CD14-positive monocyte (primary cell): ENCODE measurements around the gene PSMF1. TPM values are rescaled to one million over a fixed set of nuclear protein-coding genes. Genes with fewer than 3 reads are reported as not detected.
A peak's percentile ranks its signal among the peaks of the same experiment; 100 is the strongest.

ENCODE experiments used
- DNase-seq, 3 donors: peaks; one replicate each; pipeline ENCODE4 v3.0.0-alpha.2; 2011 to 2022
- H2AFZ ChIP-seq: 2 replicates; pipeline ENCODE4 v1.6.0; 2012; ENCODE audit warnings: mild to moderate bottlenecking, low read depth, low read length, inconsistent platforms; ENCODE audit not compliant: insufficient read depth, poor library complexity, severe bottlenecking
- H3K27ac ChIP-seq, 2 donors: 1 replicate in 1 of 2; 2 replicates in 1 of 2; pipeline ENCODE4 v1.5.1; 2012 to 2013; ENCODE audit warnings: low read length in 2 of 2, control low read depth in 1 of 2, inconsistent platforms in 1 of 2, low read depth in 1 of 2, mild to moderate bottlenecking in 1 of 2
- H3K27me3 ChIP-seq, 2 donors: one replicate each; pipeline versions ENCODE4 v1.6.0 to v1.6.1; 2011 to 2013; ENCODE audit warnings: low read length in 2 of 2; ENCODE audit not compliant: control insufficient read depth in 2 of 2, insufficient read depth in 2 of 2
- H3K36me3 ChIP-seq, 2 donors: replicated peaks in 1 of 2; 1 replicate in 1 of 2; 2 replicates in 1 of 2; pipeline versions ENCODE4 v1.5.1 to v1.6.1; 2012 to 2013; ENCODE audit warnings: low read length in 2 of 2, control low read depth in 1 of 2, inconsistent platforms in 1 of 2, mild to moderate bottlenecking in 1 of 2; ENCODE audit not compliant: insufficient read depth in 2 of 2, control insufficient read depth in 1 of 2
- H3K4me1 ChIP-seq, 2 donors: 1 replicate in 1 of 2; 2 replicates in 1 of 2; pipeline versions ENCODE4 v1.5.1 to v1.6.1; 2012 to 2013; ENCODE audit warnings: low read length in 2 of 2, control low read depth in 1 of 2, inconsistent platforms in 1 of 2, mild to moderate bottlenecking in 1 of 2, moderate library complexity in 1 of 2; ENCODE audit not compliant: insufficient read depth in 2 of 2, control insufficient read depth in 1 of 2
- H3K4me2 ChIP-seq: replicated peaks from 2 replicates; pipeline ENCODE3; 2012; ENCODE audit warnings: low read length, moderate library complexity, mild to moderate bottlenecking; ENCODE audit not compliant: poor library complexity, severe bottlenecking; ENCODE audit errors: extremely low read depth
- H3K4me3 ChIP-seq, 3 experiments: fragments of 200-600 bp in 1 of 3; sonication (generic) in 1 of 3; replicated peaks in 1 of 3; 1 replicate in 2 of 3; 2 replicates in 1 of 3; pipeline ENCODE4 v1.5.1; 2011 to 2013; ENCODE audit warnings: low read length in 3 of 3, mild to moderate bottlenecking in 3 of 3, control low read depth in 2 of 3, low read depth in 2 of 3, inconsistent platforms in 1 of 3, moderate library complexity in 1 of 3
- H3K79me2 ChIP-seq: 2 replicates; pipeline ENCODE4 v1.6.0; 2012; ENCODE audit warnings: mild to moderate bottlenecking, control low read depth, inconsistent platforms, low read length, moderate library complexity; ENCODE audit not compliant: insufficient read depth
- H3K9ac ChIP-seq: 2 replicates; pipeline ENCODE4 v1.6.0; 2017; ENCODE audit warnings: low read length, mild to moderate bottlenecking; ENCODE audit not compliant: insufficient read depth, poor library complexity, severe bottlenecking
- H3K9me3 ChIP-seq, 2 donors: replicated peaks in 1 of 2; 1 replicate in 1 of 2; 2 replicates in 1 of 2; pipeline versions ENCODE4 v1.5.1 to v1.6.1; 2012 to 2013; ENCODE audit warnings: low read length in 2 of 2, control low read depth in 1 of 2; ENCODE audit not compliant: control insufficient read depth in 1 of 2, insufficient read depth in 1 of 2
- H4K20me1 ChIP-seq: 2 replicates; pipeline ENCODE4 v1.6.0; 2012; ENCODE audit warnings: mild to moderate bottlenecking, low read length, control low read depth, moderate library complexity; ENCODE audit not compliant: insufficient read depth
- H3K27ac Mint-ChIP-seq, 7 donors: one replicate each; pipeline ENCODE4 v1.8.0; 2020; ENCODE audit warnings: mild to moderate bottlenecking in 7 of 7, mixed read lengths in 7 of 7, moderate library complexity in 6 of 7, inconsistent platforms in 2 of 7
- H3K27me3 Mint-ChIP-seq, 3 donors: one replicate each; pipeline ENCODE4 v1.8.0; 2021 to 2022; ENCODE audit warnings: low read depth in 3 of 3, mild to moderate bottlenecking in 3 of 3, mixed read lengths in 3 of 3, moderate library complexity in 3 of 3, inconsistent platforms in 1 of 3
- H3K36me3 Mint-ChIP-seq, 2 donors: one replicate each; pipeline ENCODE4 v1.8.0; 2020; ENCODE audit warnings: mixed read lengths in 2 of 2, inconsistent platforms in 1 of 2, mild to moderate bottlenecking in 1 of 2
- H3K4me1 Mint-ChIP-seq: one replicate; pipeline ENCODE4 v1.8.0; 2020; ENCODE audit warnings: mild to moderate bottlenecking, mixed read lengths
- H3K4me3 Mint-ChIP-seq, 2 donors: one replicate each; pipeline ENCODE4 v1.8.0; 2020; ENCODE audit warnings: mild to moderate bottlenecking in 2 of 2, mixed read lengths in 2 of 2, moderate library complexity in 1 of 2
- H3K9me3 Mint-ChIP-seq, 7 donors: one replicate each; pipeline ENCODE4 v1.8.0; 2020 to 2022; ENCODE audit warnings: mixed read lengths in 7 of 7, mild to moderate bottlenecking in 6 of 7, moderate library complexity in 6 of 7, inconsistent platforms in 2 of 7
- CTCF ChIP-seq: fragments of 200-600 bp; IDR thresholded peaks from one replicate; pipeline ENCODE4 v1.8.0; 2022; ENCODE audit warnings: antibody characterized with exemption, mild to moderate bottlenecking
- WGBS: methylation state at CpG from one replicate; pipeline ENCODE4 v1.1.5; 2013; ENCODE audit warnings: missing lambda C conversion rate; ENCODE audit not compliant: insufficient coverage; 5-methylcytosine and 5-hydroxymethylcytosine counted together
- intact Hi-C, 2 donors: fragments of 100-400 bp; cut with micrococcal nuclease; formaldehyde crosslinking; loops; one replicate each; pipeline versions ENCODE4 v1.15.0 to v1.15.1; 2023
- polyA plus RNA-seq, 3 donors: library from polyadenylated mRNA; depleted of rRNA in 1 of 3; unstranded in 2 of 3; stranded (reverse) in 1 of 3; fragments of 300-500 nt in 2 of 3; fragments of >200 nt in 1 of 3; fragmentation: Illumina TruSeq in 2 of 3; gene quantifications; 1 replicate in 2 of 3; 2 replicates in 1 of 3; pipeline ENCODE4 v1.2.3, GENCODE V29; 2012 to 2021

Gene PSMF1
- polyA plus RNA-seq, 3 donors = 103 to 349 (median 138) TPM

DNA sequence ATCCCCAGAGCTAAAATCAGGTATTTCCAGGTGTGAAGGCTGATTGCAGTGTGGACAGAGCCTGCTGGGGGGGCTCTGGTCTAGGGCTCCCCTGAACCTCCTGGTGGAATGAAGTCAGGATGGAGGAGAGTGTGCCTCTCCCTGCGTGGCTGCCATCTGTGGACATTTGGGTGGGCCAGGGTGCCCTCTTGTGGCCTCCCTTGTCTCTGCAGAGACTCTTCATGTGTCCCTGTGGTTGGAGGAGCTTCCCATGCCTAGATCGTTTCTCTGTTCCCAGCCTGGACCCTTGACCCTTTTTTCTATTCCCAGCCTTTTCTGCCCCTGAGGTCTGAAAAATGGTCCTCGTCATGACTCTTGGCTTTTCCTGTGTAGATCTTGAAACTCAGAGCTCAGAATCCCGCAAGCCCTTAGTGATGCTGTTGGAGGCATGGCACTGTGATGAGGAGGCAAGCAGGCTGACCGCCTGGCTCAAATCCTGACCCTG is 9.9 kb upstream of the PSMF1 start:
- no peak overlapping the region for H3K27ac Mint-ChIP-seq
- WGBS = 0% methylated on average over 2 of the region's 5 CpGs
- Histone ChIP-seq H3K27me3 (no peaks in the 10 kb centered on the region), H3K4me3 (no peak overlapping the region), H3K27ac (no peak overlapping the region), H3K9me3 (no peaks in the 10 kb centered on the region), H3K36me3 (no peaks in the 10 kb centered on the region), H3K4me1 (no peaks in the 10 kb centered on the region), H3K4me2 (no peak overlapping the region), H3K79me2 (no peaks in the 10 kb centered on the region), H2AFZ (no peak overlapping the region), H4K20me1 (no peaks in the 10 kb centered on the region), H3K9ac (no peak overlapping the region)
- DNase-seq = peak; percentile 25 to 48 (median 43)
- H3K4me3 Mint-ChIP-seq = no peak overlapping the region
- intact Hi-C loops = loop anchor here (2.0 to 5.0 kb wide), 2 partner anchors 291 to 292 kb away; no protein-coding TSS in a partner anchor
- TF ChIP-seq CTCF = peak; percentile 84
- H3K27me3 Mint-ChIP-seq = peaks cover 0 to 2% (median 1%) of the 10 kb centered on the region in 3 donors
- H3K4me1 Mint-ChIP-seq = peaks cover 4% of the 10 kb centered on the region
- H3K36me3 Mint-ChIP-seq = no peaks in the 10 kb centered on the region
- peaks cover 0 to 2% (median 0%) of the 10 kb centered on the region in 7 donors for H3K9me3 Mint-ChIP-seq

DNA sequence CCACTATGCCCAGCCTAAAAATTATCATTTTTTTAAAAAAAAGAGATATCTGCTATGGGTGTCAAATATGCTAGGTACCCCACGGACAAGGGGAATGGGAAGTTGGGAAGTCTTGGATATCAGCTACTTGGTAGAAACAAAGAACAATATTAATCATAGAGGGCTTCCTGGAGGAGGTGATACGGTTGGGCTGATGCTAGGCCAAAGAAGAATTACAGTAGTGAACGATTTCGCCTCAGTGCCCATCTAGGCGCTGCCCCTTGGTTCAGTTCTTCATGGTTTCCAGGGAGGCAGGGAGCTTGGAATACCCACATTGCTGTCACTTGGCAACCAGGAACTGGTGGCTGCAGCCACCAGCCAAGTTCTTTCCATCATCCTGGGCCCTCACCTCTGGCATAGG is 5.5 kb upstream of the PSMF1 start:
- Histone ChIP-seq H3K27me3 (no peaks in the 10 kb centered on the region), H3K4me3 (no peak overlapping the region), H3K4me2 (no peak overlapping the region), H3K9me3 (no peaks in the 10 kb centered on the region), H3K36me3 (no peaks in the 10 kb centered on the region), H3K79me2 (no peaks in the 10 kb centered on the region), H3K9ac (no peak overlapping the region), H3K27ac (no peak overlapping the region), H3K4me1 (peaks cover 3 to 4% of the 10 kb centered on the region in 2 donors), H2AFZ (no peak overlapping the region), H4K20me1 (no peaks in the 10 kb centered on the region)
- no peak for TF ChIP-seq CTCF
- 98% methylated on average over 5 of the region's 5 CpGs for WGBS
- intact Hi-C loops = loop anchor here in 1 of 2 donors (10.0 kb wide), 1 partner anchor 568 kb away; the partner anchor contains the start of gene CSNK2A1
- DNase-seq = no peak
- H3K36me3 Mint-ChIP-seq = no peaks in the 10 kb centered on the region
- H3K4me1 Mint-ChIP-seq = peaks cover 11% of the 10 kb centered on the region
- peaks cover 0 to 2% (median 2%) of the 10 kb centered on the region in 3 donors for H3K27me3 Mint-ChIP-seq
- H3K4me3 Mint-ChIP-seq = no peak overlapping the region
- peaks cover 0 to 2% (median 0%) of the 10 kb centered on the region in 7 donors for H3K9me3 Mint-ChIP-seq
- H3K27ac Mint-ChIP-seq = peak overlapping the region in 1 of 7 donors; percentile 54
